Motor neuron (in vitro differentiated cells): ENCODE data around the gene CDH15. TPM values are rescaled to one million over a fixed set of nuclear protein-coding genes. Genes with fewer than 3 reads are reported as not detected.

Experiments used
- ATAC-seq, 8 experiments: fragments of 200-7000 bp; cut with Tn5 transposase; replicated peaks in 6 of 8; 2 replicates each; pipeline ENCODE4 v1.8.0; 2021; ENCODE audit warnings: mild to moderate bottlenecking in 8 of 8, moderate library complexity in 8 of 8
- H3K27ac ChIP-seq, 2 donors: fragments of 250-450 bp; sonication (Bioruptor Pico); 2 replicates each; pipeline ENCODE4 v1.9.0; 2021; ENCODE audit warnings: antibody characterized with exemption in 2 of 2, mild to moderate bottlenecking in 2 of 2, moderate library complexity in 1 of 2
- H3K4me1 ChIP-seq, 2 donors: fragments of 250-450 bp; sonication (Bioruptor Pico); replicated peaks in 1 of 2; 2 replicates each; pipeline ENCODE4 v1.6.1; 2021; ENCODE audit warnings: antibody characterized with exemption in 2 of 2, mild to moderate bottlenecking in 2 of 2, moderate library complexity in 1 of 2
- H3K4me3 ChIP-seq, 5 donors: fragments of 250-450 bp; sonication (Bioruptor Pico); 2 replicates each; pipeline ENCODE4 v1.9.0; 2021; ENCODE audit warnings: antibody characterized with exemption in 5 of 5, mild to moderate bottlenecking in 5 of 5, moderate library complexity in 4 of 5
- WGBS, 10 experiments: fragments of 450-650 bp; shearing (Covaris generic); methylation state at CpG; one replicate each; pipeline ENCODE4 v1.0.0; 2022; 5-methylcytosine and 5-hydroxymethylcytosine counted together
- in situ Hi-C, 9 experiments: fragments of 400-800 bp; cut with MboI; loops; one replicate each; pipeline ENCODE4 v1.15.0; 2021; ENCODE audit warnings: low sequenced_read_pairs in 9 of 9, low pct_unique_long_range_greater_than_20kb in 2 of 9; ENCODE audit not compliant: unreplicated experiment in 9 of 9
- total RNA-seq, 8 experiments: library from RNA; unstranded; fragments of 300-600 nt; gene quantifications; 2 replicates each; pipeline versions ENCODE4 v1.2.3 to v1.2.4, GENCODE V29; 2022

The CDH15 gene
- total RNA-seq, 8 experiments from 2014 or later: 0.11 to 0.38 (median 0.22) TPM; not detected in 2

GRCh38 chr16:89198417-89199240, 27.1 kb downstream of the CDH15 start:
- WGBS, 10 experiments: 67 to 91% (median 75%) methylated on average over 1 to 5 of the region's 28 CpGs; no CpG with 5 or more reads in 6 of the 10 experiments
- H3K4me1 ChIP-seq: peaks cover 0 to 5% of the 10 kb centered on the region in 2 donors
- in situ Hi-C loops: no loop called here
- no peak overlapping the region for H3K4me3 ChIP-seq
- no peak overlapping the region for H3K27ac ChIP-seq
- no peak for ATAC-seq

GRCh38 chr16:89199241-89200123, 27.9 kb downstream of the CDH15 start:
- in situ Hi-C loops: loop anchor here in 2 of 9 experiments (25.0 kb wide), 2 partner anchors 262 to 462 kb away; no protein-coding TSS in a partner anchor
- ATAC-seq: no peak
- 60 to 65% methylated on average over 1 to 4 of the region's 22 CpGs; no CpG with 5 or more reads in 8 of the 10 experiments for WGBS, 10 experiments
- Histone ChIP-seq H3K27ac (no peak overlapping the region), H3K4me3 (no peak overlapping the region), H3K4me1 (peaks cover 0 to 5% of the 10 kb centered on the region in 2 donors)

DNA sequence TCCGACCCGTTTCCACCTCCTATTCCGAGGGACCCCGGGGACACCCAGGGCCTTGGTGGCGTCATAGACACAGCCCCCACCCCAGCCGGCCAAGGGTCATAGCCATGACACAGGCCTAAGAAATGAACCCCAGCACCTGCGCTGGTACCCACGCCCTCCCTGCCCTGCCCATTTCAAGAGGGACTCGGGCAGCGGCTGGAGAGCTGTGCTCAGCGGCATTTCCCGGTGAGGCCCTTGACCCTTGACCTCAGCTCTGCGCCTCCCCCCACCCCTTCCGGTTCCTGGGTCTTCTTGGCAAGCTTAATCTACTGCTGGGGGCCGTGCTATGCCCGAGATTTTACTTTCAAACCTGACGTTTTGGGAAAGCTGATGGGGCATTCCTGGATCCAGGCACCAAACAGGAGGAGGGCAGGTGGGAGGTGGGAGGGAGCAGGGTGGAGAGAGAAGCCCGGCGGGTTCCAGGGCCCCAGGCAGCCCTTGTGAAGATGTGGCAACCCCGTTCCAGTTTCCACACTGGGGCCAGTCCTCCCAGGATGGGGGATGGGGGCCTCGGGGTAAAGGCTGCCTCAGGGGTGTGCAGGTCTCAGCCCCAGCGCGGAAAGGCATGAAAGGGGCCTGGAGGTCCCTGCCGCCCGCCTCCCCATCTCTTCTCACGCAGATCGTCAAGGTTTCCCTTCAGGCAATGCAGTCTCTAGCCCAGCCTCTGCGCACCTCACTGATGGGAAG, 28.7 kb downstream of the CDH15 start, which contains the start of gene SLC22A31:
Gene SLC22A31, minus strand, starts transcription at position 414 of the 726 bp plus-strand sequence. Its CDS starts 36 bp downstream, at position 378.
- Histone ChIP-seq H3K4me1 (peaks cover 0 to 5% of the 10 kb centered on the region in 2 donors), H3K27ac (no peak within 1 kb of the TSS), H3K4me3 (peak within 1 kb of the TSS; percentile 20 to 34 (median 28))
- 0 to 80% (median 7%) methylated on average over 2 to 3 of the region's 28 CpGs; no CpG with 5 or more reads in 7 of the 10 experiments for WGBS, 10 experiments
- no peak for ATAC-seq
- in situ Hi-C loops: loop anchor here in 2 of 9 experiments (25.0 kb wide), 2 partner anchors 263 to 463 kb away; no protein-coding TSS in a partner anchor

- WGBS, 10 experiments: 46% methylated on average over 3 of the region's 58 CpGs; no CpG with 5 or more reads in 9 of the 10 experiments
- H3K4me3 ChIP-seq: peak overlapping the region; percentile 20 to 34 (median 28)
- H3K27ac ChIP-seq: no peak overlapping the region
- in situ Hi-C loops: loop anchor here in 2 of 9 experiments (25.0 kb wide), 2 partner anchors 264 to 464 kb away; no protein-coding TSS in a partner anchor
- H3K4me1 ChIP-seq: peaks cover 0 to 5% of the 10 kb centered on the region in 2 donors
- ATAC-seq: peak in 1 of 8 experiments; percentile 37
Measured at GRCh38 chr16:89200850-89201411, 29.4 kb downstream of the CDH15 start.

- Histone ChIP-seq H3K27ac (no peak overlapping the region), H3K4me1 (peaks cover 0 to 5% of the 10 kb centered on the region in 2 donors), H3K4me3 (peak overlapping the region; percentile 20 to 34 (median 28))
- in situ Hi-C loops: loop anchor here in 2 of 9 experiments (25.0 kb wide), 2 partner anchors 264 to 464 kb away; no protein-coding TSS in a partner anchor
- WGBS, 10 experiments: no CpG with 5 or more reads among the region's 111 CpGs
- peak; percentile 77 to 94 (median 87) for ATAC-seq
Measured at GRCh38 chr16:89201439-89202377, 30.2 kb downstream of the CDH15 start.

- ATAC-seq: no peak
- peaks cover 0 to 5% of the 10 kb centered on the region in 2 donors for H3K4me1 ChIP-seq
- WGBS, 10 experiments: 31 to 100% (median 83%) methylated on average over 1 to 28 of the region's 49 CpGs; no CpG with 5 or more reads in 3 of the 10 experiments
- no peak overlapping the region for H3K27ac ChIP-seq
- H3K4me3 ChIP-seq: peak overlapping the region in 1 of 5 donors; percentile 34
- in situ Hi-C loops: loop anchor here in 2 of 9 experiments (25.0 kb wide), 2 partner anchors 265 to 465 kb away; no protein-coding TSS in a partner anchor
Measured at GRCh38 chr16:89202422-89203215, 31.1 kb downstream of the CDH15 start.

DNA sequence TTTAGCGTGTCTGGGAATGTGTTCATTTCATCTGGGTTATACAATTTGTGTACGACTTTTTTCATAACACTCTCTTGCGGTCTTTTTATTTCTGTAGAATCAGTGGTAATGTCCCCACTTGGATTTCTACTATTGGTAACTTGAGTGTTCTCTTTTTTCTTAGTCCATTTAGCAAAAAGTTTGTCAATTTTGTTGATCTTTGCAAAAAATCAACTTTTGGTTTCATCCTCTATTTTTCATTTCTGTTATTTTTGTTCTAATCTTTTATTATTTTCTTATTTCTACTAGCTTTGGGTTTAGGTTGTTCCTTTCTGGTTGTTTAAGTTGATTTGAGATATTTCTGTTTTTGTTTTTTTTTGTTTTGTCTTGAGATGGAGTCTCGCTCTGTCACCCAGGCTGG, 36.4 kb downstream of the CDH15 start:
- Histone ChIP-seq H3K4me3 (no peak overlapping the region), H3K4me1 (no peaks in the 10 kb centered on the region), H3K27ac (no peak overlapping the region)
- WGBS, 10 experiments: 58 to 93% (median 74%) methylated on average over 3 to 4 of the region's 4 CpGs
- no peak for ATAC-seq
- in situ Hi-C loops: loop anchor here in 2 of 9 experiments (25.0 kb wide), 2 partner anchors 271 to 471 kb away; no protein-coding TSS in a partner anchor

DNA sequence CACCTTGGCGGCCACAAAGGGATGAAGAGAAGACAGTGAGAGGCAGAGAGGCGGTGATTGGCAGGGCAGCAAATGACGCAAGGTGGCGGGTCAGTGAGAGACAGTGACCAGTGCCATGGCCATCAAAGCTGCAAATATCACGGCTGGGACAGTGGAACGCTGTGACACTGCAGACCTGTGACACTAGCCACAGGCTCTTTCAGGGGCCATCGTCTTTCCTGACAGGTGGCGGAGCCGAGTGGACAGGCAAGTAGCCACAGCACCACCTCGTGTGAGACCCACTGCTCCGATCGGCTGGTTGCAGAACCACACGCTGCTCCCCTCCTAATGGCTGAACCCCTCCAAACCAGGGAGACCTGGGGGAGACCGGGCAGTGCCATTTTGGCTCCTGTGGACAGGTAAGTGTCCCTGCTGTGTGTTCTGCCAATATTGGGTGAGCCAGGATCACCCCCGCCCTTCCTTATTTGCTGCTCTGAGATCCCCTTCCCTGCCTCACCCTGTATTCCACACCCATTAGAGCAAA, 38.0 kb downstream of the CDH15 start:
- in situ Hi-C loops: loop anchor here in 2 of 9 experiments (25.0 kb wide), 2 partner anchors 272 to 472 kb away; no protein-coding TSS in a partner anchor

GRCh38 chr16:89210165-89210903, 38.8 kb downstream of the CDH15 start:
- no peak overlapping the region for H3K27ac ChIP-seq
- in situ Hi-C loops: loop anchor here in 2 of 9 experiments (25.0 kb wide), 2 partner anchors 273 to 473 kb away; no protein-coding TSS in a partner anchor
- no peak overlapping the region for H3K4me3 ChIP-seq
- H3K4me1 ChIP-seq: no peaks in the 10 kb centered on the region
- WGBS, 10 experiments: 24 to 83% (median 62%) methylated on average over 2 to 8 of the region's 11 CpGs; no CpG with 5 or more reads in 1 of the 10 experiments
- ATAC-seq: peak in 1 of 8 experiments; percentile 22

More for the DNA sequence above, 38.0 kb downstream of the CDH15 start:
- no peak overlapping the region for H3K4me3 ChIP-seq
- no peaks in the 10 kb centered on the region for H3K4me1 ChIP-seq
- WGBS, 10 experiments: 0 to 100% (median 50%) methylated on average over 1 to 7 of the region's 15 CpGs; no CpG with 5 or more reads in 2 of the 10 experiments
- ATAC-seq: peak in 1 of 8 experiments; percentile 12
- H3K27ac ChIP-seq: no peak overlapping the region
